ENCODE results near the gene LLGL2.

- no peak for TF ChIP-seq CTCF (IDR thresholded peaks at IDR 0.05)
- TF ChIP-seq ZFX (IDR thresholded peaks at IDR 0.05; ENCODE audit: borderline replicate concordance), result no peak
Observed at GRCh38 chr17:75624021-75624420, 98.5 kb downstream of the LLGL2 start.

All from 22Rv1 (cell line).